HG03558 (cell line): ENCODE measurements around the gene CHST8.

Experiments used
- ATAC-seq: cut with Tn5 transposase; IDR thresholded peaks from one replicate; pipeline ENCODE4 v1.9.1; 2021; ENCODE audit warnings: moderate number of reproducible peaks; ENCODE audit not compliant: unreplicated experiment; ENCODE audit errors: extremely low read depth

CHST8 gene

DNA sequence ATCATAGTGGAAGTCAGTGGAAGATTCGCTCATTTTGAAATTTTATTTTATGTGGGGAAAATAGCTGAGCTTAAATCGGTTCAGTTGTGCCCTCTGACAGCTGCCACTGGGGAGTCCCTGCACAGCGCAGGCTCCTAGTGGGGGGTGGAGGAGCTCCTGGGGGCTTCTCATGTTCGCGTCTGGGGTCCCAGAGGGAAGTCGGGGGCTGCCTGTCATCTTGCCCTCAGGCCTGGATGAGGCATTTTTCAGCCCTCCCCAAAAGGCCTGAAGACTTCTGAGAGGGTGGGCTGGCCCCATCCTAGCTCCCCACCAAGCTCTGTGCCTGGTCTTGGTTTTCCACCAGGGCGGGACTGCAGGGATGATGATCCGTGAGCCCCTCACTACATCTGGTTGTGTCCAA, 82.1 kb downstream of the CHST8 start:
- ATAC-seq: no peak

DNA sequence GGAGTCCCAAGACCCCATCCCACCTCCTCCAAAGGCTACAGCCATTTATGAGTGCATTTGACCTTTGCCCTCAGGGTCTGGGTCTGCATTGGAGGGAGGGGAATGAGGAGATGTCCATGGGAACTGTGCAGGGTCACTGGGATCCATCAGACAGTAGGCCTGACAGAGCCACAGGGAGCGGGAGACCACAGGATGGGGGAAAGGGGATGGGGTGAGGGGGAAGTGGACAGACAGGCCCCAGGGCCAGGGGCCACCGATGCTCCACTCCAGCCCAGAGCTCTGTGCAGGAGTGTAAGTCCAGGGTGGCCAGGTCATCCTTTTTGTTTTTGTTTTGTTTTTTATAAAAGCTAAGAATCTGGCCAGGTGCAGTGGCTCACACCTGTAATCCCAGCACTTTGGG, 82.5 kb downstream of the CHST8 start:
- no peak for ATAC-seq

DNA sequence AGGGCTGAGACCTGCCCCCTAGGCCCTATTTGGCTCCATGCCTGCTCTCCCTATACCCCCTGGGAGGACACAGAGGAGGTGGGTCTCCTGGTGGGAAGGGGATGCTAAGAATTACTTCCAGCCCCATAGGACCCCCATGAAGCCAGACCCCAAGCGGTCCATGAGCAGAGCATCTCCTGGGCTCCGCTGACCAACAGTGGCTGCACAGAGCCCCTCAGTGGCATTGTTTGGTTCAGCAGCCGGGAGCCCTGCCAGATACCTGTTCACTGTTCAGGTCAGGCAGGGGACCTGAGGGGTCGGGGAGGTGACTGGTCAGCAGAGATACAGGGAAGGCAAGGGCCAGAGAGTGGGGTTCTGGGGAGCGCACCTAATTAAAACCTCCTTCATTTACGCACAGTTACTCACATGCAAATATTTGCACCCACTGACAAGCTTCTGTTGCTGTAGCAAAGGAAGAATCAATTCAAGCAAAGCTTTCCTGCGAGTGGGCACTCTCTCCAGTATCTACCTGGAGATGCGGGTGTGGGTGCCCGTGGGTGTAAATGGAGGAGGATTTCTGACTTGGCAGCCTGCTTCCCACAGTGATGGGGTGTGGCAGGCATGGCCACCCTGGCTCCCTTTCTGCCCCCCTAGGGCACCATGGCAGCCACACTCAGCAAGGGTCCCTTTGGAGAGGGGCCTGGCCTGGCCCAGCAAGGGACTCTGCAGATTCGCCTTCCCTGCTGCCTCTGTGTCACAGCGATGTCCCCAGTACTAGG, 83.5 kb downstream of the CHST8 start:
- no peak for ATAC-seq

DNA sequence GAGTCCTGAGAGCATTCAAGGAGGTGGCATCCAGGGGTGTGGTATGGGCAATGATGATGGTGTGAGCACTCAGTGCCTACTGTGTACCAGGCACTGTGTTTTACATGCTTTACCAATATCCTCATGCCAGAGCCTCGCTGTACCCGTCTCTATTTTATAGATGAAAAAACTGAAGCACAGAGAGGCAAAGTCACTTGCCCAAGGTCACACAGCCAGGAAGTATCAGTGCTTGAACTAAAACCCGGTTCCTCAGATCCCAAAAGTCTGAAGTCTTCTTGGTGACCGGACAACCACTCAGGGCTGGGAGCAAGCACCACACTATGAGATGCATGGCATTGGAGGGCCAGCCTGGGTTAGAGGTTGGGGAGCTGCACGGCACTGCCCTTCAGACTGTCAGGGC, 84.1 kb downstream of the CHST8 start:
- no peak for ATAC-seq

DNA sequence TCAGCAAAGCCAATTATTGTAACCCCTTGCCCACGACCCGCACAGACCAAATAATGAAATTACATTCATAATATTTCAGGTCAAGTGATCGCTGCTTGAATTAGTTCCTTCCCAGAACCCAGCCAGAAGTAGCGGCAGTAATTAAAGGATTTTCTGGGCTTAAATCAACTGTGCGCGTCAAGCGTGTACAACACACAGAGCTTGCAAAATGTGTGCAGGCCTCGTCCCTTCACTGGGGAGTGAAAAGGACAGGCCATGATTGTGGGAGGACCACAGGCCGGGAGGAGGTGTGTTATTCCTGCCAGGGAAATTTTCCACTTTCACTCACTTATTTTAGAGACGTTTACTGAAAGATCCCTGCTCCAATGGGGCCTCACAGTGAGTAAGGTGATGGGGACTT, 84.9 kb downstream of the CHST8 start:
- ATAC-seq: no peak

DNA sequence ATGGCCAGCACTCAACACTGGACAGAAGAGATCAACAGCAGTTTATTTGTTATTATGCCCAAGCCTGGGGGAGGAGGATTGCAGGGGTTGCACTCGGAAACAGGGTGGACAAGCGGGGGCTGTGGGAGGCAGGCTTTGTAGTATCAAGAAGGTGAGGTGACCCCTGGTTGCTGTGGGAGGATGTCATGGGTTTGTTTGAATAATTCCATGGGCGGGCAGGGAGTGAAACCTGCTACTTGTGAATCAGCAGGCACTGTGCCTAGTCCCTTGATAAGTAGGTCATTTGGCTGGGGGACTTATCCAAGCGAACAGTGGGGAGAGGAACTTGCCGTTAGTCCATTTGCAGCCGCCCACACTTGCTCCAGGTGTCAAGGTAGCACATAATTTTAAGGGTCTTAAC, 90.5 kb downstream of the CHST8 start:
- ATAC-seq: no peak

DNA sequence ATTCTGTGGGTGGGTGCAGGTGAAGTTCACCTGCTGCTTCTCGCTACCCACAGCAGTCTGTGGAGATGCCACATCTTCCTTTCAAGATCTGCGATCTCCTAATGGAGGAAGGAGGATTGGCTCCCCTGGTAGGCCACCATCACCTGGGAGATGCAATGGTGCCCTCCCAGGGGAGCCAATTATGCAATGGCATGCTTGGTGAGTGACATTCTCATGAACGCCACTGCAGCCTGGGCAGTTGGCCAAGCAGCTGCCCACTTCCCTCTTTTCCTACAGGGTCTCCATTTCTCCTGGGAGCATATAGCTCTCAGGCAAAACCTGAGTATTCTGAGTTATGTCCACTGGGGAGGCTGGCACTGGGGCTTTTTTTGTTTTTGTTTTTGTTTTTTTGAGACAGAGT, 91.4 kb downstream of the CHST8 start:
- ATAC-seq: no peak

DNA sequence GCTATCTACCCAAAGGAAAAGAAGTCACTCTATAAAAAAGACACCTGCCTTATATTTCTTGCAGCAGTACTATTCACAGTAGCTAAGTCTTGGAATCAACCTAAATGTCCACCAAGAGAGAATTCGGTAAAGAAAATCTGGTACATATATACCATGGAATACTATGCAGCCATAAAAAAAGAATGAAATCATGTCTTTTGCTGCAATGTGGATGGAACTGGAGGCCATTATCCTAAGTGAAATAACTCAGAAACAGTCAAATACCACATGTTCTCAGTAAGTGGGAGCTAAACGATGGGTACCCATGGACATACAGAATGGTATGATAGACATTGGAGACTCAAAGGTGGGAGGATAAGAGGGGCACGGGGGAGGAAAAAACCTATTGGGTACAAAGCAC, 92.4 kb downstream of the CHST8 start:
- ATAC-seq: no peak

DNA sequence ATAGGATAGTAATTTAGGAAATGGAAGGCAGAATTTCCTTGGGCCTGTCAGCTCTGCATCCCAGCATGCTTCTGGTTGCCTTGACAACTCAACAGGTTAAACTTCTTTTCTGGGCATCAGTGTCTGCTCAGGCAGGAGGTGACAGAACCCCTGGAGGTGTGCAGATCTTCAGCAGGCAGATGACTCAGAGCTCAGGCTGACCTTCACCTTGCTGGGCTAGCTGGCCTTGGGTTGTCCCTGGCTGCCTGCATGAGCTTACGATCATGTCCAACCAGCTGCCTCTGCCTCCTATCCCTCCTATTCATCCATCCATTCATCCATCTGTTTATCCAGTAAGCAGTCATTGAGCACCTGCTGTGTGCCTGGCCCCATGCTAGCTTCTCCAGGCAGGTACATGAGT, 93.7 kb downstream of the CHST8 start:
- no peak for ATAC-seq

DNA sequence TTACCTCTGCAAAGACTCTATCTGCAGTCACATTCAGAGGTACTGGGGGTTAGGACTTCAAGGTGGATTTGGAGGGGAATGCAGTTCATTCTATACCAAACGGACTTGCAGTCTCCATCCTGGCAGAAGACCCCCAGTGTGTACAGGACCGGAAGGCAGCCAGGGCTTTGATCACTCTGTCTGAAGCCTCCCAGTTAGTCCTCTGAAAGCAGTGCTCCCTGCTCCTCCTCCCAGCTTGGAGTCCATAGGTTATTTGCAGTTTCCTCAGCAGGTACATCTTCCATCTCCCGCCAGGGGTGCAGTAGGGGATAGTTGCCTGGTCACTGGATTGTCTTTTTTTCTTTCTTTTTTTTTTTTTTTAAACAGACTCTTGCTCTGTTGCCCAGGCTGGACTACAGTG, 96.1 kb downstream of the CHST8 start:
- no peak for ATAC-seq

DNA sequence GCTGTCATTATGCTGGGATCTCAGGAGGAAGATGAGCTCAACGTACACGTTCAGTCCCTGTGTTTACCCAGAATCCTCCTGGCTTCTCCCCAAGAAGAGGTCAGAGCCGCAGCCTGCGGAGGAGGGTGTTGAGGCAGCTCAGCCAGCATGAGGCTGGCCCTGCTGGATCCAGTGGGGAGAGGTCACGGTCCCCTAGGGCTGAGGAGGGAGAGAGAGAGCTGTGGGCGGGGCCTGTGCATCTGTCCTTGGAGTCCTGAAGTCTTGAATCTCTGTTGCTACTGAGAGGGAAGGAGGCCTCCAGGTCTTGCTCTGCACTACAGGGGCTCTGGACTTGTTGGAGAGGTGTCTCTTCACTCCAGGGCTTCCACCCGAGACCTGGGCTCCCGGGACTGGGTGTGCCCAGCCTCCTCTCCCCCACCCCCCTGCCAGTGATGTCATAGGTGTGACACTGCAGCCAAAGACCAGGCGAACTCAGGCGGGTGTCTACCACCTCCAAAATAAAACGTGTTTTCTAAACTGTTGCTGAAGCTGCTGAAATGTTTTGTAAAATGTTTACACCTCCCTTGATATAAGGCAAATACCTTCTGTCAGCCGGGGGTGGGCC, 97.0 kb downstream of the CHST8 start:
- ATAC-seq: no peak

DNA sequence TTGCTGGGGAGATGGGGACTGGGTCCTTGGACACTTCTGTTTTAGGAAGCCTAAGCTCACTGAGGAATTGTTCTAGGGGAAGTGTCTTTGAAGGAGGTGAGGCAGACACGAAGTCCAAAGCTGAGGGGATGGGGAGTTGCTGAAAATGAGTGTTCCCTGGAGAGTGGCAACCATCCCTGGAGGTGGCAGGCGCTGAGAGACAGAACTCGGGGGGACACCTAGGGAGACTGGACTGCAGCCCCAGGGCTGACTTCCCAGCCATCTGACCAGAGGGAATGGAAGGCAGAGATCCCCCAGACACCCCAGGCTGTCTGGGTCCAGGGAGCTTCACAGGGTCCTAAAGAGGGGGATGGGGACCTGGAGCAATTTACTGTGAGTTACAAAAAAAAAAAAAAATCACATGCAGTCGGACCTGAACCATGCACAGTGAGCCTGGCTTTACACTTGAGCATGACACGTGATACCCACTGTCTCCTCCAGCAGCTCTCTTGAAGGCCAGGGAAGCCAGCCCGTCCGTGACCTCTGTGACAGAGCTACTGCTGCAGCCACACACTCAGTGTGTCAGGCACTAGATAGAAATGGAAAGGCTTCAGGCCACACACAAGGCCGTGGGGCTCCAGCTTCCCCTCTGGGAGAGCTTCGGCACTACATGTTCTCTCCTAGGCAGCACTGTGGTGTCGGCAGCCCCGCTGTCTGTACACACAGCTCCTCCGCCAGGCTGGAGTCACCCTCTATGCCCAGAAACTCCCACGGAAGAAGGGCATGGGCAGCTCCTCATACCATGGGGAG, 97.8 kb downstream of the CHST8 start:
- no peak for ATAC-seq

DNA sequence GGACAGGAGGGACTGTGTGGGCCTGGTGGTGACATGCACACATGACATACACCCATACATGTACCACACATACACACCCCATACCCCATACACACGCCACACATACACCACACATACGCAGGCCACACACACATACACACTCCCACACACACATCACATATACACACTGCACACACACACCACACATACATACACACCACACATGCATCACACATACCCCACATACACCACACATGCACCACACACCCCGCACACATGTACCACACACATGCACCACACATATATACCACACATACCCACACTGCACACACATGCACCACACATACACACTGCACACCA, 98.4 kb downstream of the CHST8 start:
- ATAC-seq: no peak

DNA sequence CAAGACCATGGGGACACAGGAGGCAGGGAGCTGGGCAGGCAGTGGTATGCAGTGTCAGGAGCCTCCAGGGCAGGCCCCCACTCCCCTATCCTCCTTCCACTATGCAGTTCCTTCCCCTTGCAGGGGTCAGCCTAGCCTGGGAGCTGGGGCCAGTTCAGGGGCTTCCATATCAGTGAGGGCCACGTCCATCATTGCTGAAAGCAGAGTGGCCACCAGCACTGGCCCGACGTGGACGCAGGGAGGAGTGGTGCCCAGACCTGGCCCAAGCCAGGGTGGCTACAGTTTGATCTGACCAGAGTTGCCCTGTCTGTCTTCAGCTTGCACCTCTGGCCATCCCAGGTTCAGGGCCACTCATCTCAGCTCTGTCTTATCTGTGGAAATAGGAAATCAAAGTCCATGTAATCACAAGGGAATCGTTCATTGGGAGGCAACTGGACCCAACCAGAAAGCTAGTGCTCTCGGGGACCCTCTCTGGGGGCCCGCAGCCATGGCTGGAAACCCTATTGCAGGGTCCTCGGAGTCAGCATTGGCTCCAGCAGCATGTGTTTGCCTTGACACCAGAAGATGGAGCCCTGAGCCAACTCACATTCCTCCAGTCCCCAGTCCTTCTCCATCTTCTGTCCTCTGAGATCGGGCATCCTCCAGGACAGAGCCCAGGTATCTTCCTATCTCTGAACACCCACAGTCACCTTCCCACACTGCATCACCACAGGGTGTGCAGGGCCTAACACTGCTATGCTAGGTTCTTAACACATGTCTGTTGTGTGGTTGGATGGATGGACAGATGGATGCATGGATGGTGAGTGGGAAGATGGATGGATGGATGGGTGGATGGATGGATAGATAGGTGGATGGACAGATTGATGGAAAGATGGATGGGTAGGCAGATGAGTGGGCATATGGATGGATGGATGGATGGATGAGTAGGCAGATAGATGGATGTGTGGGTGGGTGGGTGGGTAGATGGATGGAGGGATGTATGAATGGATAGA, 99.2 kb downstream of the CHST8 start:
- no peak for ATAC-seq

DNA sequence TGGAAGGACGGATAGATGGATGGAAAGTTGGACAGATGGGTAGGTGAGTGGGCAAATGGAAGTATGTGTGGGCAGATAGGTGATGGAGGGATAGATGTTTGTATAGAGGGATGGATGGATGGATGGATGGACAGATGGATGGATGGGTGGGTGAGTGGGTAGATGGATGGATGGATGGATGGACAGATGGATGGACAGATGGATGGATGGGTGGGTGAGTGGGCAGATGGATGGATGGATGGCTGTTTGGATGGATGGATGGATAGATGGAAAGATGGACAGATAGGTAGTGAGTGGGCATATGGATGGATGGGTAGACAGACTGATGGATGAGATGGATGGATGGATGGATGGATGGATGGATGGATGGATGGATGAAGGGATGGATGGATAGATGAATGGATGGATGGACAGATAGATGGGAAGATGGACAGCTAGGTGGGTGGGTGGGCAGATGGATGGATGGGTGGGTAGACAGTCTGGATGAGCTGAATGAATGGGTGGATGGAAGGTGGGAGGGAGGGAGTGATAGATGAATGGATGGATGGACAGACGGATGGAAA, 100.1 kb downstream of the CHST8 start:
- no peak for ATAC-seq

DNA sequence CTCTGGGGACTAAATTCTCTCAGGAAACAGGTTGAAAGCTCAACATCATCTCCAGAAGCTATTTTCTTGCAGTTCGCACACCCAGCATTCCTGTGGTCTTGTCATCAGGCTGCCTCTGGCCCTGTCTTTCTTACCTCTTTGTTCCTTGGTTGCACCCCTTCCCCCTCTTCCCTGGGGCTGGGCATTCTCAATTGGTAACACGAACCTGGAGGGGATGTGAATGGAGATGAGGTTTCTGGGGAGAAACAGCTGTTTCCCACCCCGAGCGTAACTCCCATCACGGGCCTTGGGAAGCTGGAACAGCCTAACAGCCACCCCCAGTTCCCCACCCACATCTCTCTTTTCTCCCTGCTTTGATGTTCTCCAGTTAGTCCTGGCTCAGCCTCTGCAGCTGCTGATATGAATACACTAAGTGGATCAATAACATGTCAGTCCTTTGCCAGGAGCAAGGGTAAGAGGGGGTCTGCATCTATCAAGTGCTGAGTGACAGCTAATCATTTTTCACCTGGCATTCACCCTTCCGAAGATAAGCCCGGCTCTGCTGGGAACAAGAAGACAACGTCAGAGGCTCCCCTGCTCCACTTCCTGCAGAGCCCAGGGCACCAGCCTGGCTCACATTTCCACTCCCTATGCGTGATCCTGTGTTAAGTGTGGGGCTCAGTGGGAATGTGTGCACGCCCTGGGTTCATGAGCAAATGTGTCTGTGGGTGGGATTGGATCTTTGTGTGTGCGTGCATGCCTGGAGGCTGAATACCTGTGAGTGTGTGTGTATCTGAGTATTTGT, 100.9 kb downstream of the CHST8 start:
- no peak for ATAC-seq

DNA sequence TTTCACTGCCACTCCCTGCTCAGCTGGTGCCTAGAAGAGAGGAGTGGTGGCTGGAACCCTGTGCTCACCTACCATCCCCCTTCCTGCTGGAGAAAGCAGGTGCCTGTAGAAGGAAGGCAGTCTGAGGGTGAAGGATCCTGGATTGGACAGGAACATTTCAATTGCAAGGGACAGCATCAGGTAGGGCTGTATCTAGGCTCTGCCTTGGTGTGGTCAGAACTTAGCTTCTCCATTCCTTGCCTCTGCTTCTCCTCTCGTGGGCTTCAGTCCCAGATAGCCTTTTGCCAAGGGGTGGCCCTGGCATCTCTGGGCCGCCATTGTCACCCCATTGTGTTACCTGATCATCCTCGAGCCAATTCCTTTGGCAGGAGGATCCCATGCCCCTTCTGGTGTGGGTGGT, 101.8 kb downstream of the CHST8 start:
- no peak for ATAC-seq

DNA sequence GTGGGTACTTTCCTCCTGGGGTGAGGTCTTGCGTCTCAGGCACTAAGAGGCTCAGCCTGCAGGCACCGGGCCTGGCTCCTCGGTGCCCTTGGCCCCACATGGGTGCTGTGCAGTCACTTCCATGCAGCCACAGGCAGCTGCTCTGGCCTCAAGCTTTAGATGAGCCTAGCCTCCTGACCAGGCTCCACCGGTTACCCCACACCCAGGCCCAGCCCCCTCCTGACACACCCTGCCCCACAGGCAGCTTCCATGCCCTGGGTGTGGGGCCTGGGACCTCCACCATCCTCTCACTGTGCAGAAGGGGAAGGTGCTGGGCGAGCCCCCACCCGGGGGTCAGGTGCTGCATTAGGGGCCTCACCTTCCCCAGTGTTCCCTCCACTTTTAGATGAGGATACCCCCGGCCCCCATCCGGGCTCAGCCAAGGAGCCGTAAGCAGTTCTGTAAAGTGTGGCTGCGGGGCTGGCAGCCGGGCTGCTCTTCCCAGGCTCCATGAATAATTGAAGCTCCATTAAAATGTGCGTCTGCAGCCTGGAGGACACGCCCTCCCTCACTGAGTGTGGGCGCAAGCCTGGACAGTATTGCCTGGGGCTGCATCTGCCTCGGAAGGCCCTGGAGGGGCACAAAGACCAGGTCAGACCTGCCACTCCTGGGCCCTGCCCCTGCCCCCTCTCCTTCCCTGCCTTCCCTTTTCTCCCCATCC, 102.4 kb downstream of the CHST8 start:
- ATAC-seq: no peak

DNA sequence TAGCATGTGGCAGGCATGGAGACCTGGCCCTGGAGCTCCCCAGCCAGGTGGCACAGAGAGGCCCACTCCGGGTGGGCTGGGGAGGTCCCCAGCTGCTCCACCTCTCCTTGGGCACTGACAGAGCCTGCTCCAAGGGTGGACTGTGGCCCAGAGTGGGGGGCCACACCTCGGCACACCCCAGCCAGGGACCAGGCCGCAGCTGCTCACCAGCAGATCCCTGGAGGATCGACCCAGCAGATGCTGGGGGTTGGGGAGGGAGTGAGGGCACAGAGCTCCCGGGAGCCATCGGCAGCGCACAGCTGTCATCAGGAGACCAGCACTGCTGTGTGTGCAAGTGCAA, 102.9 kb downstream of the CHST8 start:
- ATAC-seq: no peak
